Mononuclear cell (primary cell): ENCODE results near the gene UFD1. TPM values are rescaled to one million over a fixed set of nuclear protein-coding genes. Genes with fewer than 3 reads are reported as not detected.

Experiments
- H3K27me3 ChIP-seq: 2 replicates; pipeline ENCODE4 v1.6.0; 2011; ENCODE audit warnings: low read length, control low read depth; ENCODE audit not compliant: insufficient read depth
- H3K4me1 ChIP-seq: 2 replicates; pipeline ENCODE4 v1.5.1; 2011; ENCODE audit warnings: mild to moderate bottlenecking, low read length, control low read depth; ENCODE audit not compliant: insufficient read depth
- H3K4me3 ChIP-seq: 2 replicates; pipeline ENCODE4 v1.5.1; 2011; ENCODE audit warnings: mild to moderate bottlenecking, low read length, moderate library complexity
- H3K9me3 ChIP-seq: 2 replicates; pipeline ENCODE4 v1.5.1; 2011; ENCODE audit warnings: low read depth, mild to moderate bottlenecking, control low read depth, low read length
- total RNA-seq: library from RNA; depleted of rRNA; stranded (reverse); fragments of >200 nt; gene quantifications from one replicate; pipeline ENCODE4 v1.2.3, GENCODE V29; 2012

Gene UFD1
- total RNA-seq, 1 donor: 64.6 TPM

GRCh38 chr22:19472233-19472632 is 6.8 kb downstream of the UFD1 start:
- no peaks in the 10 kb centered on the region for H3K27me3 ChIP-seq
- H3K4me3 ChIP-seq: no peak overlapping the region
- no peaks in the 10 kb centered on the region for H3K9me3 ChIP-seq
- H3K4me1 ChIP-seq: peaks cover 2% of the 10 kb centered on the region

GRCh38 chr22:19471572-19471971 is 7.4 kb downstream of the UFD1 start:
- no peaks in the 10 kb centered on the region for H3K4me1 ChIP-seq
- no peak overlapping the region for H3K4me3 ChIP-seq
- H3K9me3 ChIP-seq: no peaks in the 10 kb centered on the region
- H3K27me3 ChIP-seq: no peaks in the 10 kb centered on the region

GRCh38 chr22:19470010-19470409 is 9.0 kb downstream of the UFD1 start:
- Histone ChIP-seq H3K27me3 (no peaks in the 10 kb centered on the region), H3K9me3 (no peaks in the 10 kb centered on the region), H3K4me1 (no peaks in the 10 kb centered on the region), H3K4me3 (no peak overlapping the region)

GRCh38 chr22:19469421-19469820 is 9.6 kb downstream of the UFD1 start:
- Histone ChIP-seq H3K4me1 (no peaks in the 10 kb centered on the region), H3K9me3 (no peaks in the 10 kb centered on the region), H3K27me3 (no peaks in the 10 kb centered on the region), H3K4me3 (no peak overlapping the region)

- Histone ChIP-seq H3K4me1 (no peaks in the 10 kb centered on the region), H3K9me3 (no peaks in the 10 kb centered on the region)
Observed at GRCh38 chr22:19467912-19468311, 11.1 kb downstream of the UFD1 start.

GRCh38 chr22:19466848-19467752 is 11.9 kb downstream of the UFD1 start:
- no peaks in the 10 kb centered on the region for H3K27me3 ChIP-seq
- no peaks in the 10 kb centered on the region for H3K4me1 ChIP-seq
- no peak overlapping the region for H3K4me3 ChIP-seq
- H3K9me3 ChIP-seq: no peaks in the 10 kb centered on the region

More at GRCh38 chr22:19467912-19468311, 11.1 kb downstream of the UFD1 start:
- Histone ChIP-seq H3K27me3 (no peaks in the 10 kb centered on the region), H3K4me3 (no peak overlapping the region)

- no peaks in the 10 kb centered on the region for H3K27me3 ChIP-seq
- H3K4me1 ChIP-seq: no peaks in the 10 kb centered on the region
- H3K4me3 ChIP-seq: no peak overlapping the region
- no peaks in the 10 kb centered on the region for H3K9me3 ChIP-seq
Observed at GRCh38 chr22:19466126-19466716, 12.8 kb downstream of the UFD1 start.

- Histone ChIP-seq H3K4me3 (no peak overlapping the region), H3K9me3 (no peaks in the 10 kb centered on the region), H3K27me3 (no peaks in the 10 kb centered on the region), H3K4me1 (no peaks in the 10 kb centered on the region)
Observed at GRCh38 chr22:19464975-19465374, 14.0 kb downstream of the UFD1 start.

GRCh38 chr22:19464546-19464945 is 14.4 kb downstream of the UFD1 start:
- Histone ChIP-seq H3K27me3 (no peaks in the 10 kb centered on the region), H3K9me3 (no peaks in the 10 kb centered on the region), H3K4me1 (no peaks in the 10 kb centered on the region), H3K4me3 (no peak overlapping the region)

- H3K4me1 ChIP-seq: no peaks in the 10 kb centered on the region
Observed at GRCh38 chr22:19463491-19464469, 15.2 kb downstream of the UFD1 start.

GRCh38 chr22:19463008-19463407 is 16.0 kb downstream of the UFD1 start:
- Histone ChIP-seq H3K27me3 (no peaks in the 10 kb centered on the region), H3K4me3 (no peak overlapping the region), H3K9me3 (no peaks in the 10 kb centered on the region), H3K4me1 (no peaks in the 10 kb centered on the region)

More at GRCh38 chr22:19463491-19464469, 15.2 kb downstream of the UFD1 start:
- no peaks in the 10 kb centered on the region for H3K27me3 ChIP-seq
- H3K4me3 ChIP-seq: no peak overlapping the region
- no peaks in the 10 kb centered on the region for H3K9me3 ChIP-seq

- Histone ChIP-seq H3K4me3 (no peak overlapping the region), H3K4me1 (no peaks in the 10 kb centered on the region), H3K27me3 (no peaks in the 10 kb centered on the region), H3K9me3 (no peaks in the 10 kb centered on the region)
Observed at GRCh38 chr22:19461506-19461905, 17.5 kb downstream of the UFD1 start.

GRCh38 chr22:19460036-19460435 is 19.0 kb downstream of the UFD1 start:
- Histone ChIP-seq H3K4me3 (no peak overlapping the region), H3K4me1 (no peaks in the 10 kb centered on the region), H3K9me3 (no peaks in the 10 kb centered on the region), H3K27me3 (no peaks in the 10 kb centered on the region)

GRCh38 chr22:19457828-19458428 is 21.1 kb downstream of the UFD1 start:
- Histone ChIP-seq H3K9me3 (no peaks in the 10 kb centered on the region), H3K4me3 (no peak overlapping the region), H3K27me3 (no peaks in the 10 kb centered on the region), H3K4me1 (no peaks in the 10 kb centered on the region)
